Mammary epithelial cell (primary cell): Measurements from ENCODE around the gene KAZALD1.

Source experiments
- EZH2 ChIP-seq: IDR thresholded peaks from 2 replicates; pipeline ENCODE4 v1.6.1; 2012; ENCODE audit warnings: low read length, inconsistent platforms, borderline replicate concordance
- TF ChIP-seq, protein P1 (sequence below), 2 donors: IDR thresholded peaks in 1 of 2; conservative IDR thresholded peaks in 1 of 2; 2 replicates each; pipeline ENCODE4 v1.5.1; 2011 to 2012; ENCODE audit warnings: inconsistent platforms in 2 of 2, low read length in 2 of 2, mild to moderate bottlenecking in 2 of 2, control low read depth in 1 of 2, low read depth in 1 of 2; ENCODE audit not compliant: insufficient read depth in 1 of 2; ENCODE audit errors: extremely low read depth in 1 of 2

GRCh38 chr10:101060036-101060950 is 1.5 kb upstream of the KAZALD1 start:
- TF ChIP-seq, protein P1, sequence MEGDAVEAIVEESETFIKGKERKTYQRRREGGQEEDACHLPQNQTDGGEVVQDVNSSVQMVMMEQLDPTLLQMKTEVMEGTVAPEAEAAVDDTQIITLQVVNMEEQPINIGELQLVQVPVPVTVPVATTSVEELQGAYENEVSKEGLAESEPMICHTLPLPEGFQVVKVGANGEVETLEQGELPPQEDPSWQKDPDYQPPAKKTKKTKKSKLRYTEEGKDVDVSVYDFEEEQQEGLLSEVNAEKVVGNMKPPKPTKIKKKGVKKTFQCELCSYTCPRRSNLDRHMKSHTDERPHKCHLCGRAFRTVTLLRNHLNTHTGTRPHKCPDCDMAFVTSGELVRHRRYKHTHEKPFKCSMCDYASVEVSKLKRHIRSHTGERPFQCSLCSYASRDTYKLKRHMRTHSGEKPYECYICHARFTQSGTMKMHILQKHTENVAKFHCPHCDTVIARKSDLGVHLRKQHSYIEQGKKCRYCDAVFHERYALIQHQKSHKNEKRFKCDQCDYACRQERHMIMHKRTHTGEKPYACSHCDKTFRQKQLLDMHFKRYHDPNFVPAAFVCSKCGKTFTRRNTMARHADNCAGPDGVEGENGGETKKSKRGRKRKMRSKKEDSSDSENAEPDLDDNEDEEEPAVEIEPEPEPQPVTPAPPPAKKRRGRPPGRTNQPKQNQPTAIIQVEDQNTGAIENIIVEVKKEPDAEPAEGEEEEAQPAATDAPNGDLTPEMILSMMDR (conservative IDR thresholded peaks at IDR 0.05 in 1 of 2, IDR thresholded peaks at IDR 0.05 in 1 of 2; ENCODE audit: extremely low read depth in 1 of 2, insufficient read depth in 1 of 2, low read depth in 1 of 2, low read length in 2 of 2): peak; percentile 88 to 95
- no peak for TF ChIP-seq EZH2
